ENCODE measurements around the gene GFOD1. TPM values are rescaled to one million over a fixed set of nuclear protein-coding genes. Genes with fewer than 3 reads are reported as not detected.

GFOD1 gene
- polyA plus RNA-seq, 1 of the 3 experiments (the other 2 are of a cell fraction) = 1.6 TPM

- no peak for TF ChIP-seq CHD2 (IDR thresholded peaks at IDR 0.05; ENCODE audit: low read length, partially characterized antibody)
- TF ChIP-seq, protein P1, sequence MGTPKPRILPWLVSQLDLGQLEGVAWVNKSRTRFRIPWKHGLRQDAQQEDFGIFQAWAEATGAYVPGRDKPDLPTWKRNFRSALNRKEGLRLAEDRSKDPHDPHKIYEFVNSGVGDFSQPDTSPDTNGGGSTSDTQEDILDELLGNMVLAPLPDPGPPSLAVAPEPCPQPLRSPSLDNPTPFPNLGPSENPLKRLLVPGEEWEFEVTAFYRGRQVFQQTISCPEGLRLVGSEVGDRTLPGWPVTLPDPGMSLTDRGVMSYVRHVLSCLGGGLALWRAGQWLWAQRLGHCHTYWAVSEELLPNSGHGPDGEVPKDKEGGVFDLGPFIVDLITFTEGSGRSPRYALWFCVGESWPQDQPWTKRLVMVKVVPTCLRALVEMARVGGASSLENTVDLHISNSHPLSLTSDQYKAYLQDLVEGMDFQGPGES (IDR thresholded peaks at IDR 0.05; ENCODE audit: low read depth, low read length) = no peak
- TF ChIP-seq, protein P2, sequence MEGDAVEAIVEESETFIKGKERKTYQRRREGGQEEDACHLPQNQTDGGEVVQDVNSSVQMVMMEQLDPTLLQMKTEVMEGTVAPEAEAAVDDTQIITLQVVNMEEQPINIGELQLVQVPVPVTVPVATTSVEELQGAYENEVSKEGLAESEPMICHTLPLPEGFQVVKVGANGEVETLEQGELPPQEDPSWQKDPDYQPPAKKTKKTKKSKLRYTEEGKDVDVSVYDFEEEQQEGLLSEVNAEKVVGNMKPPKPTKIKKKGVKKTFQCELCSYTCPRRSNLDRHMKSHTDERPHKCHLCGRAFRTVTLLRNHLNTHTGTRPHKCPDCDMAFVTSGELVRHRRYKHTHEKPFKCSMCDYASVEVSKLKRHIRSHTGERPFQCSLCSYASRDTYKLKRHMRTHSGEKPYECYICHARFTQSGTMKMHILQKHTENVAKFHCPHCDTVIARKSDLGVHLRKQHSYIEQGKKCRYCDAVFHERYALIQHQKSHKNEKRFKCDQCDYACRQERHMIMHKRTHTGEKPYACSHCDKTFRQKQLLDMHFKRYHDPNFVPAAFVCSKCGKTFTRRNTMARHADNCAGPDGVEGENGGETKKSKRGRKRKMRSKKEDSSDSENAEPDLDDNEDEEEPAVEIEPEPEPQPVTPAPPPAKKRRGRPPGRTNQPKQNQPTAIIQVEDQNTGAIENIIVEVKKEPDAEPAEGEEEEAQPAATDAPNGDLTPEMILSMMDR (IDR thresholded peaks at IDR 0.05) = no peak
- TF ChIP-seq RAD21 (IDR thresholded peaks at IDR 0.05; ENCODE audit: low read length) = no peak
- TF ChIP-seq JUND (IDR thresholded peaks at IDR 0.05) = no peak
- TF ChIP-seq, protein P3, sequence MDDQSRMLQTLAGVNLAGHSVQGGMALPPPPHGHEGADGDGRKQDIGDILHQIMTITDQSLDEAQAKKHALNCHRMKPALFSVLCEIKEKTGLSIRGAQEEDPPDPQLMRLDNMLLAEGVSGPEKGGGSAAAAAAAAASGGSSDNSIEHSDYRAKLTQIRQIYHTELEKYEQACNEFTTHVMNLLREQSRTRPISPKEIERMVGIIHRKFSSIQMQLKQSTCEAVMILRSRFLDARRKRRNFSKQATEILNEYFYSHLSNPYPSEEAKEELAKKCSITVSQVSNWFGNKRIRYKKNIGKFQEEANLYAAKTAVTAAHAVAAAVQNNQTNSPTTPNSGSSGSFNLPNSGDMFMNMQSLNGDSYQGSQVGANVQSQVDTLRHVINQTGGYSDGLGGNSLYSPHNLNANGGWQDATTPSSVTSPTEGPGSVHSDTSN (IDR thresholded peaks at IDR 0.05) = no peak
- TF ChIP-seq EZH2phosphoT487 (IDR thresholded peaks at IDR 0.05; ENCODE audit: borderline replicate concordance, low read depth) = no peak
- TF ChIP-seq, protein P4, sequence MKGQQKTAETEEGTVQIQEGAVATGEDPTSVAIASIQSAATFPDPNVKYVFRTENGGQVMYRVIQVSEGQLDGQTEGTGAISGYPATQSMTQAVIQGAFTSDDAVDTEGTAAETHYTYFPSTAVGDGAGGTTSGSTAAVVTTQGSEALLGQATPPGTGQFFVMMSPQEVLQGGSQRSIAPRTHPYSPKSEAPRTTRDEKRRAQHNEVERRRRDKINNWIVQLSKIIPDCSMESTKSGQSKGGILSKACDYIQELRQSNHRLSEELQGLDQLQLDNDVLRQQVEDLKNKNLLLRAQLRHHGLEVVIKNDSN (IDR thresholded peaks at IDR 0.05; ENCODE audit: borderline replicate concordance, low read depth) = no peak
- no peak for TF ChIP-seq SMC3 (IDR thresholded peaks at IDR 0.05; ENCODE audit: low read depth, low read length)
- TF ChIP-seq USF2 (IDR thresholded peaks at IDR 0.05; ENCODE audit: borderline replicate concordance, low read depth, low read length) = no peak
- TF ChIP-seq ELF1 (IDR thresholded peaks at IDR 0.05) = no peak
- TF ChIP-seq GABPA (IDR thresholded peaks at IDR 0.05; ENCODE audit: low read depth) = no peak
- TF ChIP-seq TEAD4 (IDR thresholded peaks at IDR 0.05; ENCODE audit: borderline replicate concordance, insufficient read depth) = no peak
- no peak for TF ChIP-seq FOXJ3 (CRISPR knock-in tag; IDR thresholded peaks at IDR 0.05)
- no peak for TF ChIP-seq RCOR1 (IDR thresholded peaks at IDR 0.05; ENCODE audit: low read length)
- no peak for TF ChIP-seq FOSL2 (IDR thresholded peaks at IDR 0.05; ENCODE audit: borderline replicate concordance, low read depth)
- no peak for TF ChIP-seq GATA2 (CRISPR knock-in tag; IDR thresholded peaks at IDR 0.05)
- TF ChIP-seq TAF1 (IDR thresholded peaks at IDR 0.05; ENCODE audit: borderline replicate concordance, low read depth, low read length) = no peak
- no peak for TF ChIP-seq RFX5 (IDR thresholded peaks at IDR 0.05; ENCODE audit: low read length)
- no peak for TF ChIP-seq NFIC (IDR thresholded peaks at IDR 0.05; ENCODE audit: borderline replicate concordance)
- CTCF ChIA-PET = interaction anchor here (1.4 to 2.1 kb wide), 2 partner anchors 8 to 63 kb away, joined by 5 to 6 read pairs; no protein-coding TSS in a partner anchor
- Histone ChIP-seq H3K4me1 (ENCODE audit: control insufficient read depth in 1 of 2, insufficient read depth in 2 of 2, low read depth in 1 of 2, low read length in 1 of 2) (peaks cover 11 to 23% of the 10 kb centered on the region in 2 experiments; a peak in 3 of 4 replicates), H3K27me3 (ENCODE audit: insufficient read depth) (no peaks in the 10 kb centered on the region), H2AFZ (ENCODE audit: low read depth) (0 out of 2 replicates have a peak overlapping the region, but pooled peaks have one; percentile 9), H3K27ac (ENCODE audit: low read depth in 2 of 2, low read length in 1 of 2) (peak overlapping the region; percentile 32 to 65; a peak in 3 of 4 replicates), H3K36me3 (replicated peaks in 1 of 2; ENCODE audit: control insufficient read depth in 1 of 2, insufficient read depth in 2 of 2, low read length in 1 of 2) (no peaks in the 10 kb centered on the region), H3K79me2 (ENCODE audit: insufficient read depth) (no peaks in the 10 kb centered on the region), H3F3A (replicated peaks; ENCODE audit: insufficient read depth) (peaks cover 4% of the 10 kb centered on the region), H3K9me2 (no peaks in the 10 kb centered on the region), H3K9me3 (no peaks in the 10 kb centered on the region), H3K4me3 (ENCODE audit: low read depth in 2 of 2, low read length in 1 of 2) (no peak overlapping the region), H3K9ac (no peak overlapping the region), H3K4me2 (no peak overlapping the region), H4K20me1 (ENCODE audit: insufficient read depth) (no peaks in the 10 kb centered on the region)
- 84% methylated on average over 6 of the region's 6 CpGs for WGBS (ENCODE audit: low lambda C conversion rate)
- POLR2A ChIA-PET = no interaction called here
- no peak for DNase-seq
These were observed 64.1 kb downstream of the GFOD1 start for GRCh38 chr6:13423252-13423651.
